Smooth muscle cell (in vitro differentiated cells): ENCODE results near the gene METTL4. TPM values are rescaled to one million over a fixed set of nuclear protein-coding genes. Genes with fewer than 3 reads are reported as not detected.

Experiments
- DNase-seq: peaks from one replicate; lab custom pipeline; 2025; ENCODE audit not compliant: unreplicated experiment; lab: John Stamatoyannopoulos, UW
- H2AFZ ChIP-seq: fragments of 200-600 bp; sonication (generic); 2 replicates; pipeline ENCODE4 v1.6.0; 2016; ENCODE audit warnings: antibody characterized with exemption, low read depth, mild to moderate bottlenecking
- H3F3A ChIP-seq: fragments of 200-600 bp; sonication (generic); 2 replicates; pipeline ENCODE4 v1.6.0; 2017; ENCODE audit warnings: antibody characterized with exemption, low read depth
- H3K27ac ChIP-seq: fragments of 200-600 bp; sonication (generic); 2 replicates; pipeline ENCODE4 v1.5.1; 2016; ENCODE audit warnings: low read depth, mild to moderate bottlenecking
- H3K27me3 ChIP-seq: fragments of 200-600 bp; sonication (generic); 2 replicates; pipeline ENCODE4 v1.6.1; 2016; ENCODE audit warnings: low read depth, mild to moderate bottlenecking
- H3K36me3 ChIP-seq: fragments of 200-600 bp; sonication (generic); 2 replicates; pipeline ENCODE4 v1.5.1; 2016; ENCODE audit warnings: low read depth
- H3K4me1 ChIP-seq: fragments of 200-600 bp; sonication (generic); 2 replicates; pipeline ENCODE4 v1.5.1; 2016; ENCODE audit warnings: low read depth
- H3K4me2 ChIP-seq: fragments of 200-600 bp; sonication (generic); 2 replicates; pipeline ENCODE4 v1.6.0; 2016; ENCODE audit warnings: mild to moderate bottlenecking
- H3K4me3 ChIP-seq: fragments of 200-600 bp; sonication (generic); 2 replicates; pipeline ENCODE4 v1.5.1; 2016; ENCODE audit warnings: mild to moderate bottlenecking
- H3K79me2 ChIP-seq: fragments of 200-600 bp; sonication (generic); 2 replicates; pipeline ENCODE4 v1.6.0; 2016; ENCODE audit warnings: low read depth, mild to moderate bottlenecking
- H3K9ac ChIP-seq: fragments of 200-600 bp; sonication (generic); 2 replicates; pipeline ENCODE4 v1.6.0; 2016; ENCODE audit warnings: low read depth
- H3K9me3 ChIP-seq: fragments of 200-600 bp; sonication (generic); replicated peaks from 2 replicates; pipeline ENCODE4 v1.5.1; 2016; ENCODE audit warnings: low read depth
- H4K20me1 ChIP-seq: fragments of 200-600 bp; sonication (generic); 2 replicates; pipeline ENCODE4 v1.6.0; 2016; ENCODE audit warnings: low read depth
- CTCF ChIP-seq: fragments of 200-600 bp; sonication (generic); IDR thresholded peaks from 2 replicates; pipeline ENCODE4 v1.5.1; 2017; ENCODE audit warnings: borderline replicate concordance, mild to moderate bottlenecking, antibody characterized with exemption; ENCODE audit not compliant: insufficient read depth, poor library complexity, severe bottlenecking
- WGBS: methylation state at CpG from one replicate; pipeline ENCODE4 v1.1.7; 2016; ENCODE audit warnings: low lambda C conversion rate; 5-methylcytosine and 5-hydroxymethylcytosine counted together
- polyA plus RNA-seq: library from polyadenylated mRNA; unstranded; fragments of >200 nt; fragmentation: Nextera tagmentation; extraction: Ambion mirVana; gene quantifications from 2 replicates; pipeline ENCODE4 v1.2.1, GENCODE V29; 2016
- total RNA-seq: library from RNA; depleted of rRNA; stranded (reverse); fragments of >200 nt; gene quantifications from 2 replicates; pipeline ENCODE4 v1.2.3, GENCODE V29; 2014

Gene METTL4
- total and polyA plus RNA-seq, 2 experiments from 2014 or later, result 8.2 to 27.7 TPM

- WGBS, result 90% methylated on average over 3 of the region's 3 CpGs
- H3K79me2 ChIP-seq, result peaks cover 29% of the 10 kb centered on the region
Measured at GRCh38 chr18:2568605-2569004, 2.7 kb downstream of the METTL4 start.

GRCh38 chr18:2568129-2568528 lies 3.2 kb downstream of the METTL4 start:
- WGBS, result 82% methylated on average over 6 of the region's 6 CpGs
- Histone ChIP-seq H3K4me1 (peaks cover 14% of the 10 kb centered on the region), H3K9me3 (no peaks in the 10 kb centered on the region), H4K20me1 (no peaks in the 10 kb centered on the region), H3F3A (no peaks in the 10 kb centered on the region), H3K79me2 (peaks cover 24% of the 10 kb centered on the region), H3K4me2 (no peak overlapping the region), H3K9ac (no peak overlapping the region), H3K27me3 (no peaks in the 10 kb centered on the region), H2AFZ (no peak overlapping the region), H3K4me3 (no peak overlapping the region), H3K27ac (no peak overlapping the region), H3K36me3 (no peaks in the 10 kb centered on the region)
- no peak for TF ChIP-seq CTCF
- no peak for DNase-seq

More at GRCh38 chr18:2568605-2569004, 2.7 kb downstream of the METTL4 start:
- Histone ChIP-seq H4K20me1 (no peaks in the 10 kb centered on the region), H3K4me2 (no peak overlapping the region), H3K9ac (no peak overlapping the region), H3K27me3 (no peaks in the 10 kb centered on the region), H2AFZ (no peak overlapping the region), H3K4me3 (no peak overlapping the region), H3K36me3 (no peaks in the 10 kb centered on the region), H3K27ac (no peak overlapping the region), H3F3A (no peaks in the 10 kb centered on the region), H3K4me1 (peaks cover 19% of the 10 kb centered on the region), H3K9me3 (no peaks in the 10 kb centered on the region)
- TF ChIP-seq CTCF, result no peak
- DNase-seq, result no peak

GRCh38 chr18:2564373-2564772 lies 6.9 kb downstream of the METTL4 start:
- Histone ChIP-seq H3K27me3 (no peaks in the 10 kb centered on the region), H3K9me3 (no peaks in the 10 kb centered on the region), H3F3A (no peaks in the 10 kb centered on the region), H3K27ac (no peak overlapping the region), H3K36me3 (no peaks in the 10 kb centered on the region), H3K9ac (no peak overlapping the region), H3K79me2 (no peaks in the 10 kb centered on the region), H4K20me1 (no peaks in the 10 kb centered on the region), H3K4me3 (no peak overlapping the region), H3K4me2 (no peak overlapping the region), H2AFZ (no peak overlapping the region), H3K4me1 (no peaks in the 10 kb centered on the region)
- TF ChIP-seq CTCF, result no peak
- DNase-seq, result no peak
- WGBS, result 97% methylated on average over 1 of the region's 1 CpG

- Histone ChIP-seq H3K27ac (no peak overlapping the region), H3F3A (no peaks in the 10 kb centered on the region), H3K9me3 (no peaks in the 10 kb centered on the region), H3K9ac (no peak overlapping the region), H3K4me2 (no peak overlapping the region), H4K20me1 (no peaks in the 10 kb centered on the region), H3K4me3 (no peak overlapping the region), H2AFZ (no peak overlapping the region), H3K36me3 (no peaks in the 10 kb centered on the region), H3K27me3 (no peaks in the 10 kb centered on the region), H3K79me2 (no peaks in the 10 kb centered on the region), H3K4me1 (no peaks in the 10 kb centered on the region)
- no peak for DNase-seq
- WGBS, result 100% methylated on average over 1 of the region's 1 CpG
- TF ChIP-seq CTCF, result no peak
Measured at GRCh38 chr18:2559249-2559648, 12.1 kb downstream of the METTL4 start.
